HUES6 (cell line): ENCODE data around the gene NUP210L.
"Not testable (repeated sequence)": the region's sequence is repeated elsewhere in the genome, so short reads cannot be mapped to it uniquely, and the experiment has no call there.

ENCODE experiments used
- H3K27ac ChIP-seq: 2 replicates; pipeline ENCODE4 v1.7.0; 2013; ENCODE audit warnings: low read depth, mild to moderate bottlenecking, low read length, inconsistent platforms
- H3K27me3 ChIP-seq: 2 replicates; pipeline ENCODE4 v1.6.1; 2013; ENCODE audit warnings: low read length; ENCODE audit not compliant: control insufficient read depth, insufficient read depth
- H3K36me3 ChIP-seq: 2 replicates; pipeline ENCODE4 v1.6.1; 2013; ENCODE audit warnings: low read length; ENCODE audit not compliant: control insufficient read depth, insufficient read depth
- H3K4me1 ChIP-seq: 2 replicates; pipeline ENCODE4 v1.6.1; 2013; ENCODE audit warnings: low read length; ENCODE audit not compliant: control insufficient read depth, insufficient read depth
- H3K4me3 ChIP-seq: 2 replicates; pipeline ENCODE4 v1.5.1; 2013; ENCODE audit warnings: low read depth, low read length
- H3K9ac ChIP-seq: one replicate; pipeline ENCODE4 v1.6.1; 2013; ENCODE audit warnings: mild to moderate bottlenecking, low read length
- H3K9me3 ChIP-seq: 2 replicates; pipeline ENCODE4 v1.6.1; 2013; ENCODE audit warnings: low read depth, low read length; ENCODE audit not compliant: control insufficient read depth, insufficient read depth

NUP210L gene

DNA sequence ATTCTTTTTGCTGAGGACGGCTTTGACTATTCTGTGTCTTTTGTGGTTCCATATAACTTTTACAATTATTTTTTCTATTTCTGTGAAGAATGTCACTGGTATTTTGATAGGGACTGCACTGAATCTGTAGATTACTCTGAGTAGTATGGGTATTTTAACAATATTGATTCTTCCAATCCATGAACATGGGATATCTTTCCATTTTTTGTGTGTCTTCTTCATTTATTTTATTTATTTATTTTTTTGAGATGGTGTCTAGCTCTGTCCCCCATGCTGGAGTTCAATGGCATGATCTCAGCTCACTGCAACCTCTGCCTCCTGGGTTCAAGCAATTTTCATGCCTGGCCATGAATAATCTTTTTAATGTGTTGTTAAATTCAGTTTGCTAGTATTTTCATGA is 121.2 kb downstream of the NUP210L start:
- not testable (repeated sequence) for H3K9me3 ChIP-seq, H3K27ac ChIP-seq, H3K27me3 ChIP-seq

DNA sequence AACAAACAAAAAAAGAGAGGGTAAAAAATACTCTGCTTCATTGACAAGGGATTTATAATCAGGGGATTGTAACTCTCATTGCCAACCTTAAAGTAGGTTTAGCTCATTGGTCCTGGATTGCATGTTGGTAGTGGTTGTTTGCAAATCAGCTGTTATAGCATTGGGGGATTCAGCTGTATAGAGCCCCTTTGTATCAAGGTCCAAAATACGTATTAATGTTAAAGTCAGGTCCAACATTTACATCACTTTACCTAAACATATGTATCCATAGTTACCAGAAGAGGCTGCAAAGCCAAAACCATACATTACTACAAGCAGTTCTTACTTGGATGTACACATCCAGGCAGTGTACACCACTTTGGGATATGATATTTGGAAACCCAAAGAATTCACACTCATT is 134.9 kb downstream of the NUP210L start:
- Histone ChIP-seq H3K9me3 (no peaks in the 10 kb centered on the region), H3K9ac (no peak overlapping the region), H3K27me3 (no peaks in the 10 kb centered on the region), H3K4me1 (no peaks in the 10 kb centered on the region), H3K4me3 (no peak overlapping the region), H3K27ac (no peak overlapping the region), H3K36me3 (no peaks in the 10 kb centered on the region)

More for the DNA sequence above, 121.2 kb downstream of the NUP210L start:
- not testable (repeated sequence) for H3K9ac ChIP-seq, H3K4me1 ChIP-seq, H3K36me3 ChIP-seq, H3K4me3 ChIP-seq

DNA sequence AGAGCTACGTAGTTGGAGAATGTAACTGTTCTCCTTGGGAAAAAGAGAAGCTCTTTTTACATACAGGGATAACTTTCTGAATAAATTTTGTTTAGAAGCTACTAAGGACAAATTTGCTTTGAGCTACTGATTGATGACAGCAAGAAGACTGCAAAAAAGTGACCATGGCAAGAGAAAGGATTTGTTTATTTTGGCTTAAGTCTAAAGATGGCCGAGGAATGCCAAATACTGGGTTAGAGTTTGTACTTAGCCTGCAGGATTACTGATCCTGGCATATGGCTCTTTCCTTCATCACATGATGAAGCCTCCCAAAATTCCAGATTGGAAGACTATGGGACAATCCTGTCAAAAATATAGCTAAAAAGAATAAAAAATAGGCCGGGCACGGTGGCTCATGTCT is 135.6 kb downstream of the NUP210L start:
- Histone ChIP-seq H3K4me1 (no peaks in the 10 kb centered on the region), H3K9ac (no peak overlapping the region), H3K27ac (no peak overlapping the region), H3K4me3 (no peak overlapping the region), H3K9me3 (no peaks in the 10 kb centered on the region), H3K36me3 (no peaks in the 10 kb centered on the region), H3K27me3 (no peaks in the 10 kb centered on the region)

DNA sequence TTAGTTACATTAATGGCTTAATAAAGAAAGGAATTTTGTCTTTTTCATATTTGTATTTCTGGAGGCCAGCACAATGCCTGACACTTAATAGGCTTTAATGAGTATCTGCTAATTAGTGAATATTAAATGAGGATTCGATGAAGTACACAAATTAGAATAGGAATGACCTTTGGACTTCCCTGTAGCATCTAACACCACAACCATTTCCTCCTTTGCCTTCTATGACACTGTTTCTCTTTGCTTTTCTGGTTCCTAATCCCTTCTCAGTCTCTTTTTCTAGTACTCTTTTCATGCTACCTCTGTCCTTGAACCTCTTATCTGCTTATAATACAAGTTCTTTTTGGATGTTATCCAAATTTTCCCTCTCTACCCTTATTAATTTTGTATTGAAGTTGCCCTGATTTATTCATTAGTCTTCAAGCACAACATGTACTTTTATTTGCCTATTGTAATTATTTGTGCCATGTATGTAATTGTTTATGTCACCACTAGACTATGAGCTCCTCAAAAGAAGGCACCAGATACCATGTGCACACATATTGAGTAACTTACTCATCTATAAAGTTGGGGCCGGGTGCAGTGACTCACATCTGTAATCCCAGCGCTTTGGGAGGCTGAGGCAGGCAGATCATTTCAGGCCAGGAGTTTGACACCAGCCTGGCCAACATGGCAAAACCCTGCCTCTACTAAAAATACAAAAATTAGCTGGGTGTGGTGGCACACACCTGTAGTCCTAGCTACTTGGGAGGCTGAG is 140.5 kb downstream of the NUP210L start:
- Histone ChIP-seq H3K4me1 (no peaks in the 10 kb centered on the region), H3K4me3 (no peak overlapping the region), H3K36me3 (no peaks in the 10 kb centered on the region), H3K9me3 (no peaks in the 10 kb centered on the region), H3K27ac (no peak overlapping the region), H3K27me3 (no peaks in the 10 kb centered on the region), H3K9ac (no peak overlapping the region)

DNA sequence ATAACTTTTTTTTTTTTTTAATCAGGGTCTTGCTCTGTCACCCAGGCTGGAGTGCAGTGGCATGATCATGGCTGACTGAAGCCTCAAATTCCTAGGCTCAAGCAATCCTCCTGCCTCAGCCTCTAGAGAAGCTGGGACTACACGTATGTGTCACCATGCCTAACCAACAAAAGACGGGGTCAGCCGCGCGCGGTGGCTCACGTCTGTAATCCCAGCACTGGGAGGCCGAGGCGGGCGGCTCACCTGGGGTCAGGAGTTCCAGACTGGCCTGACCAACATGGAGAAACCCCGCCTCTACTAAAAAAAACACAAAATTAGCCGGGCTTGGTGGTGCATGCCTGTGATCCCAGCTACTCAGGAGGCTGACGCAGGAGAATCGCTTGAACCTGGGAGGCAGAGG is 142.3 kb downstream of the NUP210L start:
- not testable (repeated sequence) for H3K36me3 ChIP-seq, H3K9me3 ChIP-seq, H3K4me1 ChIP-seq, H3K4me3 ChIP-seq, H3K9ac ChIP-seq, H3K27ac ChIP-seq, H3K27me3 ChIP-seq

GRCh38 chr1:154012129-154012528 is 142.7 kb downstream of the NUP210L start:
- Histone ChIP-seq H3K36me3 (no peaks in the 10 kb centered on the region), H3K27me3 (no peaks in the 10 kb centered on the region), H3K4me3 (no peak overlapping the region), H3K9me3 (no peaks in the 10 kb centered on the region), H3K9ac (no peak overlapping the region), H3K27ac (no peak overlapping the region), H3K4me1 (no peaks in the 10 kb centered on the region)

- Histone ChIP-seq H3K9me3 (no peaks in the 10 kb centered on the region), H3K9ac (no peak overlapping the region), H3K27ac (no peak overlapping the region), H3K4me3 (no peak overlapping the region), H3K36me3 (no peaks in the 10 kb centered on the region), H3K27me3 (no peaks in the 10 kb centered on the region), H3K4me1 (no peaks in the 10 kb centered on the region)
Observed at GRCh38 chr1:154006136-154006535, 148.7 kb downstream of the NUP210L start.

DNA sequence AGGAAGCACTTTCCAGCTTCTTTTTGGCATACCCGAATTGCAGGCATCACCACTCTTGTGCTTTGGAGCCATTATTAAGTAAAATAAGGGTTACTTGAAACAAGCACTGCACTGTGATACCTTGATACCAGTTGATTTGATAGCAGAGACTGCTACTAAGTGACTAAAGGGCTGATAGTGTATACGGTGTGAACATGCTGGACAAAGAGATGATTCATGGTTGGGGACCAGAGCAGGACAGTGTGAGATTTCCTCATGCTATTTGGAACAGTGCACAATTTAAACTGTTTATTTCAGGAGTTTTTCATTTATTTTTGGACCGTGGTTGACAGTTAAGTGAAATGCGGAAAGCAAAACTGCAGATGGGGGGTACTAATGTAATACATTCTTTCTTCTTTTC is 154.5 kb downstream of the NUP210L start:
- Histone ChIP-seq H3K9me3 (no peaks in the 10 kb centered on the region), H3K4me3 (no peak overlapping the region), H3K4me1 (no peaks in the 10 kb centered on the region), H3K27me3 (no peaks in the 10 kb centered on the region), H3K27ac (no peak overlapping the region), H3K9ac (no peak overlapping the region), H3K36me3 (peaks cover 4% of the 10 kb centered on the region)

DNA sequence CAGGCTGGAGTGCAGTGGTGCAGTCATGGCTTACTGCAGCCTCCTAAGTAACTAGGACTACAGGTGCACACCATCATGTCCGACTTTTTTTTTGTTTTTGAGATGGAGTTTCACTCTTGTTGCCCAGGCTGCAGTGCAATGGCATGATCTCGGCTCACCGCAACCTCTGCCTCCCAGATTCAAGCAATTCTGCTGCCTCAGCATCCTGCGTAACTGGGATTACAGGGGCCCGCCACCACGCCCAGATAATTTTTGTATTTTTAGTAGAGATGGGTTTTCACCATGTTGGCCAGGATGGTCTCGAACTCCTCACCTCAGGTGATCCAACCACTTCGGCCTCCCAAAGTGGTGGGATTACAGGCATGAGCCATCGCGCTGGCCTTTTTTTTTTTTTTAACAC is 158.0 kb downstream of the NUP210L start:
- H3K9me3 ChIP-seq, H3K4me3 ChIP-seq, H3K9ac ChIP-seq, H3K27me3 ChIP-seq, H3K4me1 ChIP-seq, H3K27ac ChIP-seq: not testable (repeated sequence)
- peaks cover 36% of the 10 kb centered on the region for H3K36me3 ChIP-seq

- Histone ChIP-seq H3K27me3 (no peaks in the 10 kb centered on the region), H3K9ac (no peak overlapping the region), H3K4me3 (no peak overlapping the region), H3K27ac (no peak overlapping the region), H3K4me1 (peaks cover 8% of the 10 kb centered on the region), H3K9me3 (no peaks in the 10 kb centered on the region), H3K36me3 (peaks cover 46% of the 10 kb centered on the region)
Observed at GRCh38 chr1:153995640-153996039, 159.2 kb downstream of the NUP210L start.

GRCh38 chr1:153995202-153995601 is 159.7 kb downstream of the NUP210L start:
- no peaks in the 10 kb centered on the region for H3K27me3 ChIP-seq
- H3K27ac ChIP-seq, result no peak overlapping the region
- no peak overlapping the region for H3K4me3 ChIP-seq
- peaks cover 8% of the 10 kb centered on the region for H3K4me1 ChIP-seq
- no peak overlapping the region for H3K9ac ChIP-seq
- peaks cover 46% of the 10 kb centered on the region for H3K36me3 ChIP-seq
- no peaks in the 10 kb centered on the region for H3K9me3 ChIP-seq
